Urinary bladder (tissue), 4 donors: ENCODE results near the gene S100A13. TPM values are rescaled to one million over a fixed set of nuclear protein-coding genes. Genes with fewer than 3 reads are reported as not detected.

ENCODE experiments used
- DNase-seq: peaks from one replicate; pipeline ENCODE4 v3.0.0-alpha.2; 2015; ENCODE audit errors: extremely low spot score
- H3K27ac ChIP-seq: one replicate; pipeline ENCODE4 v1.5.1; 2013; ENCODE audit warnings: low read depth, mild to moderate bottlenecking, moderate library complexity
- H3K36me3 ChIP-seq: one replicate; pipeline ENCODE4 v1.6.1; 2013; ENCODE audit warnings: mild to moderate bottlenecking, moderate library complexity; ENCODE audit not compliant: insufficient read depth
- H3K4me1 ChIP-seq: one replicate; pipeline ENCODE4 v1.6.1; 2013; ENCODE audit warnings: mild to moderate bottlenecking, moderate library complexity; ENCODE audit not compliant: insufficient read depth
- H3K4me3 ChIP-seq: one replicate; pipeline ENCODE4 v1.5.1; 2013; ENCODE audit warnings: low read depth, low read length
- WGBS: extraction: QIAGEN DNeasy Blood & Tissue Kit; methylation state at CpG from one replicate; pipeline ENCODE4 v1.1.7; 2013; 5-methylcytosine and 5-hydroxymethylcytosine counted together
- polyA plus RNA-seq: library from polyadenylated mRNA; stranded (reverse); fragments of 200-250 nt; gene quantifications from one replicate; pipeline ENCODE4 v1.2.3, GENCODE V29; 2013
- total RNA-seq: library from RNA; depleted of rRNA; stranded (reverse); fragments of >200 nt; gene quantifications from one replicate; pipeline ENCODE4 v1.2.3, GENCODE V29; 2014
- donor health status: healthy with polysubstance abuse.
- donor health status: healthy.

S100A13 gene
- total and polyA plus RNA-seq, 2 donors = 35.6 to 193 TPM

- WGBS = 2% methylated on average over 53 of the region's 53 CpGs
- peak; percentile 89 for DNase-seq
- Histone ChIP-seq H3K27ac (peak within 1 kb of the TSS; percentile 99), H3K36me3 (peaks cover 2% of the 10 kb centered on the region), H3K4me1 (no peaks in the 10 kb centered on the region), H3K4me3 (peak within 1 kb of the TSS; percentile 73)
Observed at GRCh38 chr1:153658400-153659174, 31.3 kb upstream of the S100A13 start, which contains the start of gene SNAPIN. SNAPIN (plus strand) TSS chr1:153658703; CDS start chr1:153658744, 41 bp downstream.

- Histone ChIP-seq H3K4me3 (no peak overlapping the region), H3K36me3 (no peaks in the 10 kb centered on the region), H3K27ac (no peak overlapping the region), H3K4me1 (no peaks in the 10 kb centered on the region)
- WGBS = 86% methylated on average over 3 of the region's 3 CpGs
- DNase-seq = no peak
Observed at GRCh38 chr1:153655333-153655732, 28.0 kb upstream of the S100A13 start.

- 60% methylated on average over 3 of the region's 3 CpGs for WGBS
- Histone ChIP-seq H3K4me3 (no peak overlapping the region), H3K36me3 (no peaks in the 10 kb centered on the region), H3K4me1 (no peaks in the 10 kb centered on the region), H3K27ac (no peak overlapping the region)
- DNase-seq = no peak
Observed at GRCh38 chr1:153652805-153653500, 25.6 kb upstream of the S100A13 start.

GRCh38 chr1:153651771-153652170 is 24.5 kb upstream of the S100A13 start:
- Histone ChIP-seq H3K27ac (no peak overlapping the region), H3K36me3 (no peaks in the 10 kb centered on the region), H3K4me3 (no peak overlapping the region), H3K4me1 (no peaks in the 10 kb centered on the region)
- 60% methylated on average over 1 of the region's 1 CpG for WGBS
- DNase-seq = no peak

- WGBS = 84% methylated on average over 2 of the region's 2 CpGs
- H3K36me3 ChIP-seq = peaks cover 3% of the 10 kb centered on the region
- H3K4me3 ChIP-seq = no peak overlapping the region
- no peaks in the 10 kb centered on the region for H3K4me1 ChIP-seq
- DNase-seq = no peak
- H3K27ac ChIP-seq = no peak overlapping the region
Observed at GRCh38 chr1:153649863-153650235, 22.5 kb upstream of the S100A13 start.

- Histone ChIP-seq H3K27ac (no peak overlapping the region), H3K36me3 (peaks cover 5% of the 10 kb centered on the region), H3K4me3 (no peak overlapping the region), H3K4me1 (no peaks in the 10 kb centered on the region)
- WGBS = 53% methylated on average over 3 of the region's 3 CpGs
- no peak for DNase-seq
Observed at GRCh38 chr1:153649137-153649862, 22.0 kb upstream of the S100A13 start.

GRCh38 chr1:153648000-153648643 is 20.8 kb upstream of the S100A13 start:
- peaks cover 5% of the 10 kb centered on the region for H3K36me3 ChIP-seq
- H3K4me3 ChIP-seq = no peak overlapping the region
- no peak for DNase-seq
- H3K4me1 ChIP-seq = no peaks in the 10 kb centered on the region
- 89% methylated on average over 10 of the region's 10 CpGs for WGBS
- no peak overlapping the region for H3K27ac ChIP-seq

- WGBS = 47% methylated on average over 2 of the region's 2 CpGs
- DNase-seq = no peak
- Histone ChIP-seq H3K4me1 (no peaks in the 10 kb centered on the region), H3K4me3 (no peak overlapping the region), H3K36me3 (peaks cover 5% of the 10 kb centered on the region), H3K27ac (no peak overlapping the region)
Observed at GRCh38 chr1:153647346-153647714, 20.0 kb upstream of the S100A13 start.

- no peak for DNase-seq
- H3K4me3 ChIP-seq = no peak overlapping the region
- no peaks in the 10 kb centered on the region for H3K4me1 ChIP-seq
- WGBS = 82% methylated on average over 5 of the region's 5 CpGs
- peaks cover 5% of the 10 kb centered on the region for H3K36me3 ChIP-seq
- no peak overlapping the region for H3K27ac ChIP-seq
Observed at GRCh38 chr1:153646672-153647345, 19.5 kb upstream of the S100A13 start.

GRCh38 chr1:153643816-153644215 is 16.5 kb upstream of the S100A13 start:
- no peak overlapping the region for H3K27ac ChIP-seq

GRCh38 chr1:153643100-153643499 is 15.8 kb upstream of the S100A13 start:
- no peak for DNase-seq

More at GRCh38 chr1:153643816-153644215, 16.5 kb upstream of the S100A13 start:
- DNase-seq = no peak
- Histone ChIP-seq H3K4me3 (no peak overlapping the region), H3K4me1 (no peaks in the 10 kb centered on the region), H3K36me3 (peaks cover 11% of the 10 kb centered on the region)

GRCh38 chr1:153642161-153642560 is 14.9 kb upstream of the S100A13 start:
- Histone ChIP-seq H3K4me1 (no peaks in the 10 kb centered on the region), H3K4me3 (no peak overlapping the region), H3K36me3 (peaks cover 11% of the 10 kb centered on the region), H3K27ac (no peak overlapping the region)
- 81% methylated on average over 11 of the region's 11 CpGs for WGBS
- no peak for DNase-seq

More at GRCh38 chr1:153643100-153643499, 15.8 kb upstream of the S100A13 start:
- WGBS = 88% methylated on average over 11 of the region's 11 CpGs
- H3K4me1 ChIP-seq = no peaks in the 10 kb centered on the region
- H3K27ac ChIP-seq = no peak overlapping the region
- H3K4me3 ChIP-seq = no peak overlapping the region
- H3K36me3 ChIP-seq = peaks cover 11% of the 10 kb centered on the region

- Histone ChIP-seq H3K36me3 (peaks cover 11% of the 10 kb centered on the region), H3K4me3 (no peak overlapping the region), H3K27ac (no peak overlapping the region), H3K4me1 (no peaks in the 10 kb centered on the region)
- WGBS = 74% methylated on average over 6 of the region's 6 CpGs
- DNase-seq = no peak
Observed at GRCh38 chr1:153640861-153641260, 13.6 kb upstream of the S100A13 start.
